Stomach (tissue), 9 donors: ENCODE results near the gene LRCH3. TPM values are rescaled to one million over a fixed set of nuclear protein-coding genes. Genes with fewer than 3 reads are reported as not detected.
A peak's percentile ranks its signal among the peaks of the same experiment; 100 is the strongest.

Experiments
- DNase-seq, 2 donors: peaks; one replicate each; pipeline versions ENCODE4 v3.0.0 to v3.0.0-alpha.2; 2013 to 2019
- H3K27ac ChIP-seq, 5 donors: fragments of 200-600 bp in 4 of 5; sonication (generic) in 4 of 5; one replicate each; pipeline ENCODE4 v1.5.1; 2013 to 2019; ENCODE audit warnings: mild to moderate bottlenecking in 1 of 5, moderate library complexity in 1 of 5
- H3K27me3 ChIP-seq, 3 donors: fragments of 200-600 bp; sonication (generic); one replicate each; pipeline ENCODE4 v1.5.1; 2017 to 2019; ENCODE audit warnings: mixed run types in 1 of 3
- H3K36me3 ChIP-seq, 4 donors: fragments of 200-600 bp; sonication (generic); 1 replicate in 3 of 4; 2 replicates in 1 of 4; pipeline ENCODE4 v1.5.1; 2016 to 2019
- H3K4me1 ChIP-seq, 4 donors: fragments of 200-600 bp; sonication (generic); one replicate each; pipeline ENCODE4 v1.5.1; 2016 to 2019
- H3K4me3 ChIP-seq, 4 donors: fragments of 200-600 bp; sonication (generic) in 3 of 4; one replicate each; pipeline ENCODE4 v1.5.1; 2016 to 2019; ENCODE audit warnings: mild to moderate bottlenecking in 1 of 4
- H3K9me3 ChIP-seq, 4 donors: fragments of 200-600 bp; sonication (generic); one replicate each; pipeline ENCODE4 v1.5.1; 2016 to 2019
- EP300 ChIP-seq: sonication (generic); formaldehyde crosslinking; IDR thresholded peaks from one replicate; pipeline ENCODE4 v1.6.1; 2017; ENCODE audit warnings: antibody characterized with exemption
- POLR2A ChIP-seq, 4 donors: fragments of 450-650 bp; IDR thresholded peaks; one replicate each; pipeline ENCODE4 v1.6.1; 2016; ENCODE audit warnings: antibody characterized with exemption in 4 of 4, control low read depth in 2 of 4, mild to moderate bottlenecking in 1 of 4, moderate library complexity in 1 of 4
- POLR2AphosphoS5 ChIP-seq, 3 donors: sonication (generic); formaldehyde crosslinking; IDR thresholded peaks; one replicate each; pipeline ENCODE4 v1.6.1; 2016; ENCODE audit warnings: antibody characterized with exemption in 3 of 3
- WGBS, 5 donors: extraction: QIAGEN DNeasy Blood & Tissue Kit in 3 of 5; methylation state at CpG; one replicate each; pipeline versions ENCODE4 v1.1.5 to v1.1.7; 2013 to 2018; 5-methylcytosine and 5-hydroxymethylcytosine counted together
- intact Hi-C: fragments of 100-400 bp; cut with DNase I; formaldehyde crosslinking; loops from one replicate; pipeline ENCODE4 v1.15.1; 2023; ENCODE audit warnings: low total_unique reads
- polyA plus RNA-seq, 3 donors: library from polyadenylated mRNA; stranded (reverse); fragments of 200-250 nt; gene quantifications; one replicate each; pipeline ENCODE4 v1.2.3, GENCODE V29; 2013
- total RNA-seq, 5 donors: library from RNA; depleted of rRNA; stranded (reverse); fragments of >200 nt; gene quantifications; one replicate each; pipeline versions ENCODE4 v1.1.0 to v1.2.3, GENCODE V29; 2014 to 2016
- TF ChIP-seq, protein P1 (sequence below), 7 experiments: fragments of 450-650 bp in 4 of 7; fragments of 200-600 bp in 3 of 7; sonication (generic) in 3 of 7; IDR thresholded peaks; one replicate each; pipeline ENCODE4 v1.5.1; 2016 to 2019; ENCODE audit warnings: antibody characterized with exemption in 7 of 7, control low read depth in 2 of 7, mild to moderate bottlenecking in 1 of 7
- donor health status: healthy with polysubstance abuse.
- donor health status: Bipolar disorder and iron deficiency.
- donor health status: healthy.

Gene LRCH3
- total and polyA plus RNA-seq, 8 donors, result 5.9 to 117 (median 36.7) TPM

DNA sequence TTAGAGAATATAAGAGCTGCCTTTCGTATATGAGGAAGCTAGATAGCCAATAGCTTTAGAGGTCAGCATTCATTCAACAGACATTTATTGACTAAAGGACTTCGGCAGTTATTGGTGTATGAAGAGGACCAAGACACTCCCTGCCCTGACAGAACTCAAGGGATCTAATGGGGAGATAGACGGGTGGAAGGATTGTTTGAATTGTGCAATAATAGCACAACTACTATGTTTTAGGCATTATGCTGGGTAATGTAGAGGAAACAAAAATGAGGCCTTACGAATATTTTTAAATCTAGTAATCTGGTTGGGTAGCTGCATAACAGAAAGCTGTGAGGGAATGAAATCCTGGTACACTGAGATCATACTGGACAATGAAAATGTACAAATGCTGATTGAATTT lies 5.0 kb downstream of the LRCH3 start:
- Histone ChIP-seq H3K27ac (no peak overlapping the region), H3K36me3 (no peaks in the 10 kb centered on the region), H3K4me3 (no peak overlapping the region), H3K9me3 (no peaks in the 10 kb centered on the region), H3K27me3 (no peaks in the 10 kb centered on the region), H3K4me1 (peaks cover 8 to 60% (median 32%) of the 10 kb centered on the region in 4 donors)
- DNase-seq, result no peak
- intact Hi-C loops, result no loop called here
- TF ChIP-seq POLR2AphosphoS5 (IDR thresholded peaks at IDR 0.05) (no peak), POLR2A (IDR thresholded peaks at IDR 0.05) (no peak), EP300 (no peak)
- TF ChIP-seq, protein P1, sequence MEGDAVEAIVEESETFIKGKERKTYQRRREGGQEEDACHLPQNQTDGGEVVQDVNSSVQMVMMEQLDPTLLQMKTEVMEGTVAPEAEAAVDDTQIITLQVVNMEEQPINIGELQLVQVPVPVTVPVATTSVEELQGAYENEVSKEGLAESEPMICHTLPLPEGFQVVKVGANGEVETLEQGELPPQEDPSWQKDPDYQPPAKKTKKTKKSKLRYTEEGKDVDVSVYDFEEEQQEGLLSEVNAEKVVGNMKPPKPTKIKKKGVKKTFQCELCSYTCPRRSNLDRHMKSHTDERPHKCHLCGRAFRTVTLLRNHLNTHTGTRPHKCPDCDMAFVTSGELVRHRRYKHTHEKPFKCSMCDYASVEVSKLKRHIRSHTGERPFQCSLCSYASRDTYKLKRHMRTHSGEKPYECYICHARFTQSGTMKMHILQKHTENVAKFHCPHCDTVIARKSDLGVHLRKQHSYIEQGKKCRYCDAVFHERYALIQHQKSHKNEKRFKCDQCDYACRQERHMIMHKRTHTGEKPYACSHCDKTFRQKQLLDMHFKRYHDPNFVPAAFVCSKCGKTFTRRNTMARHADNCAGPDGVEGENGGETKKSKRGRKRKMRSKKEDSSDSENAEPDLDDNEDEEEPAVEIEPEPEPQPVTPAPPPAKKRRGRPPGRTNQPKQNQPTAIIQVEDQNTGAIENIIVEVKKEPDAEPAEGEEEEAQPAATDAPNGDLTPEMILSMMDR (IDR thresholded peaks at IDR 0.05), result no peak
- 57 to 62% (median 60%) methylated on average over 4 of the region's 4 CpGs for WGBS, 5 donors

DNA sequence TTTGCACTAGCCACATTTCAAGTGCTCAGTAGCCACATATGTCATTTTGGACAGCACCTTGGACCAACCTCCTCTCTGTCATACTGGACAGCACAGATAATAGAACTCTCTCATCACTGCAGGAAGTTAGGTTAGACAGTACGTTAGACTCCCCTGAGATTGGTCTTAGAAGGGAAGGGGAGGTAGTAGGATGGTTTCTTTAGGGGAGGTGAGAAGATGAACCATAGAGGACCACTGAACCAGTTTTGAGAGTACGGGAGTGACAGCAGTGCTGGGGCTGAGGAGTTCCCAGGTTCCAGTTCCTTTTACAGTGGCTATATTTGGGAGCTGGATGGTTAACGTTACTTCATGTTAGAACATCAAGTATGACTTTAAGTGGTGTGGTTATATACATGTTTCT lies 7.8 kb downstream of the LRCH3 start:
- Histone ChIP-seq H3K27ac (no peak overlapping the region), H3K36me3 (no peaks in the 10 kb centered on the region), H3K4me1 (peaks cover 5 to 66% (median 31%) of the 10 kb centered on the region in 4 donors), H3K4me3 (no peak overlapping the region), H3K27me3 (no peaks in the 10 kb centered on the region), H3K9me3 (no peaks in the 10 kb centered on the region)
- TF ChIP-seq, protein P1 (IDR thresholded peaks at IDR 0.05), result no peak
- TF ChIP-seq POLR2A (IDR thresholded peaks at IDR 0.05) (no peak), POLR2AphosphoS5 (IDR thresholded peaks at IDR 0.05) (no peak), EP300 (no peak)
- no peak for DNase-seq
- 60 to 86% (median 85%) methylated on average over 3 of the region's 3 CpGs for WGBS, 5 donors
- intact Hi-C loops, result no loop called here

GRCh38 chr3:197800379-197800778 lies 9.3 kb downstream of the LRCH3 start:
- Histone ChIP-seq H3K4me3 (no peak overlapping the region), H3K27ac (no peak overlapping the region), H3K36me3 (no peaks in the 10 kb centered on the region), H3K9me3 (no peaks in the 10 kb centered on the region), H3K27me3 (no peaks in the 10 kb centered on the region), H3K4me1 (peaks cover 5 to 57% (median 24%) of the 10 kb centered on the region in 4 donors)
- intact Hi-C loops, result no loop called here
- 74 to 83% (median 76%) methylated on average over 3 of the region's 3 CpGs for WGBS, 5 donors
- no peak for DNase-seq
- TF ChIP-seq POLR2A (IDR thresholded peaks at IDR 0.05) (no peak), EP300 (no peak), POLR2AphosphoS5 (IDR thresholded peaks at IDR 0.05) (no peak)
- TF ChIP-seq, protein P1 (IDR thresholded peaks at IDR 0.05), result no peak

DNA sequence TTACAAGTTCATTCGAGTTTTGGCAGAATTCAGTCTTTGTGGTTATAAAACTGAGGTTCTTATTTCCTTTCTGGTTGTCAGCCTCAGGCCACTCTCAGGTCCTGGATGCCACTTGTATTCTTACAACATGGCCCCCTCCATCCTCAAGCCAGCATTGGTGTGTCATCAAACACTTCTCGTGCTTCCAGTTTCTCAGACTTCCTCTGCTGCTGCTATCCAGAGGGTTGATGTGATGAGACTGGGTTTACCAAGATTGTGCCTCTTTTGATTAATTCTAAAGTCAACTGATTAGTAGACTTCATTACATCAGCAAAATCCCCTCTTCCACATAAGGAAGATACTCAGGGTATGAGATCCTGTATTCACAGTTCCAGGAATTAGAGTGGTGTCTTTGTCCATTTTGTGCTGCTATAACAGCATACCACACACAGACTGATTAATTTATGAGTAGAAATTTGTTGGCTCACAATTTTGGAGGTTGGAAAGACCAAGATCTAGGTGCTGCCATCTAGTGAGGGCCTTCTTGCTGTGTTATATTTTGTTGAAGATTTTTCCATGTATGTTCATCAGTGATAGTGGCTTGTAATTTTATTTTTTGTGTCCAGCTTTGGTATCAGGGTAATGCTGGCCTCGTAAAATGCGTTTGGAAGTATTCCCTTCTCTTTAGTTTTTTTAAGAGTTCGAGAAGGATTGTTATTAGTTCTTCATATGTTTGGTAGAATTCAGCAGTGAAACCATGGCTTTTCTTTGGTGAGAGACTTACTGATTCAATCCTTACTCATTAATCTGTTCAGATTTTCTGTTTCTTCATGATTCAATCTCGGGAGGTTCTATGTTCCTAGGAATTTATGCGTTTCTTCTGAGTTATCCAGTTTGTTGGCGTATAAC lies 11.1 kb downstream of the LRCH3 start:
- DNase-seq, result peak in 1 of 2 donors; percentile 34
- Histone ChIP-seq H3K27ac (peak overlapping the region in 1 of 5 donors; percentile 22), H3K9me3 (no peaks in the 10 kb centered on the region), H3K27me3 (no peaks in the 10 kb centered on the region), H3K4me3 (no peak overlapping the region), H3K36me3 (no peaks in the 10 kb centered on the region), H3K4me1 (peaks cover 5 to 57% (median 24%) of the 10 kb centered on the region in 4 donors)
- intact Hi-C loops, result no loop called here
- TF ChIP-seq, protein P1 (IDR thresholded peaks at IDR 0.05), result no peak
- TF ChIP-seq EP300 (no peak), POLR2A (IDR thresholded peaks at IDR 0.05) (no peak), POLR2AphosphoS5 (IDR thresholded peaks at IDR 0.05) (no peak)
- 53 to 68% (median 58%) methylated on average over 8 of the region's 8 CpGs for WGBS, 5 donors
